ENCODE data around the gene AHCY.
"Not testable (repeated sequence)": the region's sequence is repeated elsewhere in the genome, so short reads cannot be mapped to it uniquely, and the experiment has no call there.

Gene AHCY

GRCh38 chr20:34252431-34253086, 50.6 kb downstream of the AHCY start:
- DNase-seq = not testable (repeated sequence)

GRCh38 chr20:34251619-34252018, 51.5 kb downstream of the AHCY start:
- DNase-seq = no peak

GRCh38 chr20:34250005-34250404, 53.1 kb downstream of the AHCY start:
- no peak for DNase-seq

- DNase-seq = peak; percentile 6
Measured at GRCh38 chr20:34249291-34249690, 53.9 kb downstream of the AHCY start.

- no peak for DNase-seq
Measured at GRCh38 chr20:34246126-34246626, 57.0 kb downstream of the AHCY start.

- no peak for DNase-seq
Measured at GRCh38 chr20:34243377-34243776, 59.8 kb downstream of the AHCY start.

- no peak for DNase-seq
Measured at GRCh38 chr20:34242879-34243278, 60.3 kb downstream of the AHCY start.

GRCh38 chr20:34242015-34242414, 61.1 kb downstream of the AHCY start:
- not testable (repeated sequence) for DNase-seq

- DNase-seq = no peak
Measured at GRCh38 chr20:34240693-34241615, 62.2 kb downstream of the AHCY start, which contains the start of gene ASIP. TSS of gene ASIP (plus strand) at chr20:34241423. CDS start at chr20:34260375, 18,952 bp downstream.

GRCh38 chr20:34240121-34240520, 63.0 kb downstream of the AHCY start:
- DNase-seq = no peak

- DNase-seq = no peak
Measured at GRCh38 chr20:34237942-34238341, 65.2 kb downstream of the AHCY start.

GRCh38 chr20:34235875-34236274, 67.3 kb downstream of the AHCY start:
- DNase-seq = no peak

GRCh38 chr20:34233687-34234086, 69.5 kb downstream of the AHCY start:
- no peak for DNase-seq

- no peak for DNase-seq
Measured at GRCh38 chr20:34232494-34233087, 70.6 kb downstream of the AHCY start.

- DNase-seq = no peak
Measured at GRCh38 chr20:34231634-34232033, 71.5 kb downstream of the AHCY start.

Data from CD4-positive, alpha-beta T cell treated with Interleukin-21 for 1 hour (primary cell).